ENCODE results near the gene BTBD19.
"Not testable (repeated sequence)": the region's sequence is repeated elsewhere in the genome, so short reads cannot be mapped to it uniquely, and the experiment has no call there.

BTBD19 gene

DNA sequence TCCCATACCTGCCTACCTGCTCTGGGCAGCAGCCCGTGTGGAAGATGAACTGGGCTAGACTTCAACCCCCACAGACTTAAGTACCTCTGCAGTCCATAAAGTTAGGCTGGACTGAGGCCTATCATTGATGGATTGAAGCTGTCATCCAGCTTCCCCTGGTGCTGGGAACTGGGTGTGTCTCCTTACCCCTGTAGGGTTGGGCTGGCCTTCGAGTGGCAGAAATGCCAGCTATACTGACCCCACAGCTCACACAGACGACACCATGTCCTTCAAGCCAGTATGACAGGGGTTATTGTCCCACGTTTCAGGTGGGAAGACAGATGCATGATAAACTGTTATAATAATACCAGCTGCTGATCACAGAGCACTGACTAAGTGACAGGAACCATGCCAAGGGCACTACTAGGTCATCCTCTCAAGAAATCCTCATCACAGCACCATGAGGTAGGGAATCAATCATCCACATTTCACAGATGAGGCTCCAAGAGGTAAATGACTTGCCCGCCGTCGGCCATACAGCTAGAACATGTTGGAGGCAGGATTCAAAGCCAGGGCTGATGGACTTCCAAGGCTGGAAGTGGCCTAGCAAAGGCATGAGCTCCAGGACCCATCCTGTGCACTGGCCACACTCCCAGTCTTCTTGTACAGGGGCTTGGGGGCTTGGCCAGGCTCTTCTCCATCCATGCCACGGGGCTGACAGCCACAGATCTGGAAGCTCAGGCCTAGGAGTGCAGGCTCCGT is 20.0 kb upstream of the BTBD19 start, which contains the start of gene BEST4:
BEST4 (minus strand) TSS at position 51 of the 741 bp plus-strand sequence. CDS start 465 bp downstream, outside the sequence.
- no peak for DNase-seq

- no peak for DNase-seq
These were observed 17.1 kb upstream of the BTBD19 start for GRCh38 chr1:44790968-44791801.

- no peak for DNase-seq
These were observed 15.4 kb upstream of the BTBD19 start for GRCh38 chr1:44792736-44793502.

DNA sequence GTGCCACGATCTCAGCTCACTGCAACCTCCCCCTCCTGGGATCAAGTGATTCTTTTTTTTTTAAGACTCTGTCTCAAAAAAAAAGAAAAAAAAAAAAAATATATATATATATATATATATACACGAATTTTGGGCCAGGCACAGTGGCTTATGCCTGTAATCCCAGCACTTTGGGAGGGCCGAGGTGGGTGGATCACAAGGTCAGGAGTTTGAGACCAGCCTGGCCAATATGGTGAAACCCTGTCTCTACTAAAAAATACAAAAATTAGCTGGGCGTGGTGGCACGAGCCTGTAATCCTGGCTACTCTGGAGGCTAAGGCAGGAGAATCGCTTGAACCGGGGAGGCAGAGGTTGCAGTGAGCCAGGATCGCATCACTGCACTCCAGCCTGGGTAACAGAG is 10.4 kb upstream of the BTBD19 start:
- not testable (repeated sequence) for DNase-seq

GRCh38 chr1:44798481-44799365 is 9.6 kb upstream of the BTBD19 start:
- no peak for DNase-seq

DNA sequence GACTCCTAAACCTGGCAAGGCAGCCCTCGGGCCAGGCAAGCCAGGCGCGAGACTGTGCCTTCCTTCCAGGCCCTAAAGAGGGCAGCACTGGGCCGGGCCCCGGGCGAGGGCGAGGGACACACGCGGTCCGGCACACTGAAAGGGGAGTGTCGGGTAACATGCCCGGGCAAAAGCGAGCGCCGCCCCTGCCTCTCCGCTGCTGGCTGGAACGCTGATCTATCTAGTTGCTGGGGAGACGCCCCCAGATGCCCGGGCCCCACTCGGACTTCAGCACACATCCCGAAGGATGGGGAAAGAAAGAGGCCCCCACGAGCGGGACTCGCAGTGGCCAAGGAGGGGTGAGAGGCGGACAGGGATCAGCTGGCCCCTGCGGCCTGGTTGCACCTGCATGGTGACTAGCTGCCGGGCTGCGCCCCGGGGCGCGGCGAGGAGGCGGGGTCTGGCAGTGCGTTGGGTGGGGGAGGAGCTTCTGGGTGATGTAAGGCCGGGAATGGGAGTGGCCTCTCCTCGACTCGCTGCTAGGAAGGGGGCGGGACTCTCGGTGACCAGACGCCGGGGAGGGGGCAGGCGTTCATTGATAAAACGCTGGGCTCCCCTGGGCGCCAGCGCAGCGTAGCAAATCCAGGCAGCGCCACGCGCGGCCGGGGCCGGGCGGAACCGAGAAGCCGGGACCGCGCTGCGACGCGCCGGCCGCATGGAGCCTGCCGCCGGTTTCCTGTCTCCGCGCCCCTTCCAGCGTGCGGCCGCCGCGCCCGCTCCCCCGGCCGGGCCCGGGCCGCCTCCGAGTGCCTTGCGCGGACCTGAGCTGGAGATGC is 8.3 kb upstream of the BTBD19 start, which contains the start of gene PLK3:
PLK3 (plus strand) TSS at position 608 of the 815 bp plus-strand sequence; CDS start at position 695, 87 bp downstream.
- DNase-seq = peak; percentile 99

- no peak for DNase-seq
These were observed 6.6 kb upstream of the BTBD19 start for GRCh38 chr1:44801491-44802305.

DNA sequence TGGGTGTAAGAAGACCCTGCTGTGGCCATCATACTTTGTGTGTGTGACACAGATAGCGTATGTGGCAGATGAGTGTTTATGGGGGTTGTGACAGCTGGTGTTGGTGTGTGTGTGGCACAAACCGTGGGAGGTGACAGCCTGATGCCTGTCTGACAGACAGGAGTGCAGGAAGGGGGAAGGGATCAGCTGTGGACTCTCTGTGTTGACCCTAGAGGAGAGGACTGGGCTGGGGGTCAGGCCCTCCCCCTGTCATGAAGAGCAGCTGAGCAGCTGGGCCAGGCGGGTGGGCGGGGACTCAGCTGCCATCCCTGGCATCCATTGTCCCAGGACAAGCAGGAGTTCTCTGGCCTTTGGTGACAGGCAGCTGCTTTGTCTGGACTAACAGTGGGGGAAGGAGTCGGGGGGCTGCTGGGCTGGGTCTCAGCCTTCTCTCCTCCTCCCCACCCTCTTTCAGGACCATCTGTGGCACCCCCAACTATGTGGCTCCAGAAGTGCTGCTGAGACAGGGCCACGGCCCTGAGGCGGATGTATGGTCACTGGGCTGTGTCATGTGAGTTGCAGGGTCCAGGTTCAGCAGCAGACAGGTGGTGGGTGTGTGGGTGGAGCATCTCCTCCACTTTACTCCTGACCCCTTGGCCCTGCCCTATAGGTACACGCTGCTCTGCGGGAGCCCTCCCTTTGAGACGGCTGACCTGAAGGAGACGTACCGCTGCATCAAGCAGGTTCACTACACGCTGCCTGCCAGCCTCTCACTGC is 5.8 kb upstream of the BTBD19 start:
- no peak for DNase-seq

GRCh38 chr1:44803062-44803311 is 5.3 kb upstream of the BTBD19 start:
- DNase-seq = no peak

DNA sequence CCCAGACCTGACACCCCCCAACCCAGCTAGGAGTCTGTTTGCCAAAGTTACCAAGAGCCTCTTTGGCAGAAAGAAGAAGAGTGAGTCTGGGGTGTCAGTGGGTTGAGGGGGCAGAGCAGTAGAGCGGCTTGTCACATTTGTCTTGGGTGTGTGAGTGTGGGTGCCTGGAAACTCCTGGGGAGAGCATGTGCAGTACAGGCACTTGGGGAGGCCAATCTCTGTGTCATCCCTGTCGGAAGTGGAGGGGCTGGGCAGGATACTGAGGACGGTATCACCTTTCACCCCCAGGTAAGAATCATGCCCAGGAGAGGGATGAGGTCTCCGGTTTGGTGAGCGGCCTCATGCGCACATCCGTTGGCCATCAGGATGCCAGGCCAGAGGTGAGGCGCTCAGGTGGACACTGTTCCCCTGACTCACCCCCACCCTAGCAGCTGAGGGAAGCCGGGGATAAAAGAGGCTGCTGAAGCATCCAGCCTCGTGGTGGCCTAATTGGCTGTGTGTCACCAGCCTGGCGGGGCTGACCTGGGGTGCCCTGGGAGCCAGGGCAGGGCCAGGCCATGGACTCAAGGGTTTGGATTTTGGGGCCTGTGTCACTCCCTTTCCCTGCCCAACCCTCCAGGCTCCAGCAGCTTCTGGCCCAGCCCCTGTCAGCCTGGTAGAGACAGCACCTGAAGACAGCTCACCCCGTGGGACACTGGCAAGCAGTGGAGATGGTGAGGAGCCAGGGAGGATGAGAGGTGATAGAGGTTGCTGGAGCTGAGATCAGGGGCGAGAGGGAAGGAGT is 4.8 kb upstream of the BTBD19 start:
- DNase-seq = no peak

DNA sequence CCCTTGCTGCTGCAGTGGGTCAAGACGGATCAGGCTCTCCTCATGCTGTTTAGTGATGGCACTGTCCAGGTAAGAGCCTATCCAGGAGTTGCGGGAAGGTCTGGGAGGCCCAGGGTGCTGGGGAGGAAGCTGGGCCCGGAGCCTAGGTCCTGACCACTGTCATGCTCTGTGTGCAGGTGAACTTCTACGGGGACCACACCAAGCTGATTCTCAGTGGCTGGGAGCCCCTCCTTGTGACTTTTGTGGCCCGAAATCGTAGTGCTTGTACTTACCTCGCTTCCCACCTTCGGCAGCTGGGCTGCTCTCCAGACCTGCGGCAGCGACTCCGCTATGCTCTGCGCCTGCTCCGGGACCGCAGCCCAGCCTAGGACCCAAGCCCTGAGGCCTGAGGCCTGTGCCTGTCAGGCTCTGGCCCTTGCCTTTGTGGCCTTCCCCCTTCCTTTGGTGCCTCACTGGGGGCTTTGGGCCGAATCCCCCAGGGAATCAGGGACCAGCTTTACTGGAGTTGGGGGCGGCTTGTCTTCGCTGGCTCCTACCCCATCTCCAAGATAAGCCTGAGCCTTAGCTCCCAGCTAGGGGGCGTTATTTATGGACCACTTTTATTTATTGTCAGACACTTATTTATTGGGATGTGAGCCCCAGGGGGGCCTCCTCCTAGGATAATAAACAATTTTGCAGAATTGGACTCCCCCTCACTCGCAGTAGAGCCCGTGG is 2.9 kb upstream of the BTBD19 start:
- DNase-seq = no peak

GRCh38 chr1:44806025-44806703 is 2.2 kb upstream of the BTBD19 start:
- DNase-seq = no peak

- no peak for DNase-seq
These were observed 1.5 kb upstream of the BTBD19 start, which contains the start of gene DYNLT4 for GRCh38 chr1:44806704-44807363. DYNLT4 (minus strand) TSS chr1:44807351; CDS start chr1:44806668, 683 bp downstream.

DNA sequence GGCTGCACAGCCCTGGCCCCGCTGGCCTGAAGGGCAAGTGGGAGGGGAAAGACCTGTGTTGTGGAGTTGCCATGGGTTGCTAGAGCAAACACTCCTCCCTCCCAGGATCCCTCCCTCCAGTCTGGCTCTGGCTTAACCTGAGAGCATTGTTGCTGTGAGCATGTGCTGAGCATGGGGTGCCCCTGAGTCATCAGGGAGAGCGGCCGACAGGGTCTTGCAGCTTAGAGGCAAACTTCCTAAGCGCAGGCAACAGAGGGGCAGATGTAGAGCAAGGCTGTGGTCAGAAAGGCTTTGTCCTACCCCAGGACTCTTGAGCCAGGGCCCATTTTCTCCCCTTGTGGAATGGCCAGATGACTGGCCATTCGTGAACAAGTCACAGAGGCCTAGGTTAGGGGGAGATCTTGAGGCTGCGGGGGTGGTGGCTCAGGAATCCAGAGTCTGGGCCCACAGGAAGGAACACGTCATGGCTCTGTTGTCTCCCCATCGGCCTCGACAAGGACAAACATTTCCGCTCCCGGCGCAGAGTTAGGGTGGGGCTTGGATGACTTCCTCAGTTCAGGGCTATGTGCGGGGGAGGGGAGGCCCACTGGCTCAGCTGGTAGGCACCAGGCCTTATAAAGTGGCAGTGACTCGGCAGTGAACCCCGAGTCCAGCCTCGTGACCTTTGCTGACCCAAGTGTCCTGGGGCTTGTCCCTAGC is 810 bp upstream of the BTBD19 start:
- DNase-seq = peak; percentile 94

GRCh38 chr1:44808938-44809917 is 905 bp downstream of the BTBD19 start:
- peak; percentile 96 for DNase-seq
